ENCODE measurements around the gene DCX.

DCX gene

DNA sequence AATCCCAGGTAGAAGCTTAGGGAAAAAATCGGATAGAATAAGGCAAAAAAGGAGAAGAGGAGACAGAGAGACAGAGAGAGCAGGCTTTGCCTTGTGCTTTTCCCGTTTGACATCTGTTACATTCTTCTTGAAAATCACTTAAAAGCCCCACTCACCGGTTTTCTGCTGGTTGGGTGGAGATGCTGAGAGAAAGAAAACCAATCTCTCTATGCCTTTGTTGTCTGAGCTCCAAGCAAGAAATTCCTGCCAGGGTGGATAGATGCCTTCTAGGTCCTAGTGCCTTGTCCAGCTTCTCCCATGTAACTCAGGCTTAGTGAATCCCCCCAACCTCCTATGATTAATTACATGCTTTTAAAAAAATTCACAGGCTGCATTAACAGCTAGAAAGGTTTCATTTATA, at the start of gene DCX:
TSS of gene DCX (minus strand) at position 210 of the 400 bp plus-strand sequence. CDS start 1,794 bp downstream, outside the sequence.
- Histone ChIP-seq H3K27me3 (peaks cover 90% of the 10 kb centered on the region), H4K20me1 (no peaks in the 10 kb centered on the region), H3K9ac (no peak within 1 kb of the TSS), H3K4me1 (no peaks in the 10 kb centered on the region), H3K4me3 (no peak within 1 kb of the TSS), H3K4me2 (no peak within 1 kb of the TSS), H3K27ac (no peak within 1 kb of the TSS), H3K9me3 (no peaks in the 10 kb centered on the region), H3K36me3 (no peaks in the 10 kb centered on the region)
- no peak for TF ChIP-seq Cebpa-rat (IDR thresholded peaks at IDR 0.05)

DNA sequence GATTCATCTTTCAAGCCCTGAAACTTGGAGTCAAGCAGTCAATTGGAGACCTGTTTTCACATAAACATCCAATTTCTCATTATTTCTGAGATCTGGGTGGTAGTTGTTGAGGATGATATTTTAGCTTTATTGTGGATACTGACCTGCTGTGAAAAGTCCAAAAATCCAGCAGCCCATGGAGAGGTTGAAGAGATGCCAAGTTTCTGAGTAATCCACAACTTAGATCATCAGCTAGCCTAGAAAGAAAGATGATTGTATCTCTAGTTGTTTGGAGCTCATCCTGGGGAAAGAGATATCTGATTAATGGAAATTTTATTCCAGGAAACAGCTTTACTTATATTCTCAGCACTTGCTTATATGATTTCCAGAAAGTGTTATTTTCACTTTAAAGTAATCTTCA, 48.6 kb upstream of the DCX start:
- no peak overlapping the region for H3K9ac ChIP-seq
- H3K4me3 ChIP-seq: no peak overlapping the region
- no peaks in the 10 kb centered on the region for H4K20me1 ChIP-seq
- no peaks in the 10 kb centered on the region for H3K4me1 ChIP-seq
- H3K9me3 ChIP-seq: 0 out of 2 replicates have a peak, but pooled peaks cover 7% of the 10 kb centered on the region
- no peak overlapping the region for H3K4me2 ChIP-seq
- H3K27ac ChIP-seq: no peak overlapping the region
- TF ChIP-seq Cebpa-rat (IDR thresholded peaks at IDR 0.05): no peak
- H3K36me3 ChIP-seq: no peaks in the 10 kb centered on the region
- H3K27me3 ChIP-seq: peaks cover 59% of the 10 kb centered on the region

DNA sequence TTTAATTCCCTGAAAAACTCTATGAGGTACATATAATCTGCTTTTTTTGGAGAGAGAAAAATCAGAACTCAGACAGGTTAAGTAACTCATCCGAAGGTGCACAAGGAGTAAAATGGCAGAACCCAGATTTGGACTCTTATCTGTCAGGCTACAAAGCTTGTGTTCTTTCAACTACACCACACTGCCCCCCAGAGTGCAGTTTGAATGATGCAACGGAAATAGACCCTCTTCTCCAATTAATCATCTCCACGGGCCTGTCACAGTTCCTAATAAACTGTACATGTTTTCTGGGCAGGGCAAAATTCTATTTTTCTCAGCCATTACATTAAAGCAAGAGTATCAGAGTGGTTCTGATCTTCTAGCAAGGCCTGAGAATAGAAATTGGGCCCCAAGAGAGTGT, 35.3 kb upstream of the DCX start:
- Histone ChIP-seq H3K27me3 (peaks cover 65% of the 10 kb centered on the region), H3K4me3 (no peak overlapping the region), H3K9ac (no peak overlapping the region), H3K36me3 (no peaks in the 10 kb centered on the region), H4K20me1 (no peaks in the 10 kb centered on the region), H3K27ac (no peak overlapping the region), H3K4me1 (no peaks in the 10 kb centered on the region), H3K4me2 (no peak overlapping the region), H3K9me3 (no peaks in the 10 kb centered on the region)
- no peak for TF ChIP-seq Cebpa-rat (IDR thresholded peaks at IDR 0.05)

DNA sequence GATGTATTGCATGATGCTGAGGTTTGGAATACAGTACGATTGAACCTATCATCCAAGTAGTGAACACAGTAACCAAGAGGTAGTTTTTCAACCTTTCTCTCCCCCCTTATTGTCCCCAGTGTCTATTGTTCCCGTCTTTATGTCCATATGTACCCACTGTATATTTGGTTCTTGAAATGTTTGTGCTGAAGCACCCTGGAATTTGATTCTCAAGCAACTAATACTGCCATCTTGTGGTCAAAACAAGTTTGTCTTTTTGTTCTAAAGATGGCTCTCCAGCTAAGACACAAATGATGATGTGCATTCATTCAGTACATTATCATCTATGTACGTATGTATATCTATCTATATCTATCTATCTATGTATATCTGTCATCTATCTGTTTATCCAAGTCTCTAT, 33.5 kb upstream of the DCX start:
- Histone ChIP-seq H3K4me2 (no peak overlapping the region), H3K4me3 (no peak overlapping the region), H4K20me1 (0 out of 2 replicates have a peak, but pooled peaks cover 4% of the 10 kb centered on the region), H3K27me3 (peaks cover 76% of the 10 kb centered on the region), H3K4me1 (no peaks in the 10 kb centered on the region), H3K36me3 (no peaks in the 10 kb centered on the region), H3K9me3 (no peaks in the 10 kb centered on the region), H3K27ac (no peak overlapping the region), H3K9ac (no peak overlapping the region)
- TF ChIP-seq Cebpa-rat (IDR thresholded peaks at IDR 0.05): no peak

DNA sequence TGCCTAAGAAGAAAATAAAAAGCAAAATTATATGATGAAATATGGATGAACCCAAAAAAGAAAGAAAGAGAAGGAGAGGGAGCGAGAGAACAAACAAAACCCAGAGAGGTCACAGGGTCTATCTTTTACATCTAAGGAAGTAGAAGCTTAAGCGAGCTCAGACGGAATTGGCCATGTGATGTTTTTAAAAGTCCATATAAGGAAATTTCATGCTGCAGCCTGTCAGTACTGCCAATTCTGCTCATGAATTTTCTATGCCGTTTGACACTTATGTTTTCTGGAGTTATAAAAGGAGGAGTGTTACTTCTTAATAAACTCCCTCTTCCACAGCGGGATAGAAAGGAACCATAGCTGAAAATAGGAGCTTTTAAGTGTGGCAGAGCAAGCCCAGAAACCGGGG, 32.9 kb upstream of the DCX start:
- H3K36me3 ChIP-seq: no peaks in the 10 kb centered on the region
- no peak overlapping the region for H3K9ac ChIP-seq
- peaks cover 78% of the 10 kb centered on the region for H3K27me3 ChIP-seq
- no peaks in the 10 kb centered on the region for H3K4me1 ChIP-seq
- H3K4me2 ChIP-seq: no peak overlapping the region
- no peak overlapping the region for H3K4me3 ChIP-seq
- no peak overlapping the region for H3K27ac ChIP-seq
- TF ChIP-seq Cebpa-rat (IDR thresholded peaks at IDR 0.05): no peak
- 0 out of 2 replicates have a peak, but pooled peaks cover 4% of the 10 kb centered on the region for H4K20me1 ChIP-seq
- no peaks in the 10 kb centered on the region for H3K9me3 ChIP-seq

DNA sequence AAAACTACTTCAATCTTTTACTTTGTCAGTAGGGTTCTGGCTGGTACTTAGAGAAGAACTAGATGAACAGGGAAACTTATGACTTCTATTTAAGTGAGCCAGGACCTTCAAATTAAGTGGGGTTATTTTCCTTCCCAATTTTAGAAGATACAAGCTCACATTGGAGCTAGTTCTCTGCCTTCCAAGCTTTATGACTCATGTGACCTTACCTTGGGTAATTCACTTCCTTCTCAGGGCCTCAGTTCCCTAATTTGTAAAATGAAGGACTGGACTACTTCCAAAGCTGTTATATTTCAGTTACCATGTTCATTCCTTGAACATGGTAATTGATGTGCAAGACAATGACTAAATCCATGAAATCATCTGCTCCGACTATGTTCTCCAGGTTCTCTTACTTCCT, 32.0 kb upstream of the DCX start:
- no peak overlapping the region for H3K9ac ChIP-seq
- no peaks in the 10 kb centered on the region for H3K4me1 ChIP-seq
- no peak for TF ChIP-seq Cebpa-rat (IDR thresholded peaks at IDR 0.05)
- H3K9me3 ChIP-seq: no peaks in the 10 kb centered on the region
- H3K4me2 ChIP-seq: no peak overlapping the region
- H3K36me3 ChIP-seq: no peaks in the 10 kb centered on the region
- H4K20me1 ChIP-seq: 0 out of 2 replicates have a peak, but pooled peaks cover 4% of the 10 kb centered on the region
- H3K27ac ChIP-seq: no peak overlapping the region
- H3K4me3 ChIP-seq: no peak overlapping the region
- H3K27me3 ChIP-seq: peaks cover 80% of the 10 kb centered on the region

DNA sequence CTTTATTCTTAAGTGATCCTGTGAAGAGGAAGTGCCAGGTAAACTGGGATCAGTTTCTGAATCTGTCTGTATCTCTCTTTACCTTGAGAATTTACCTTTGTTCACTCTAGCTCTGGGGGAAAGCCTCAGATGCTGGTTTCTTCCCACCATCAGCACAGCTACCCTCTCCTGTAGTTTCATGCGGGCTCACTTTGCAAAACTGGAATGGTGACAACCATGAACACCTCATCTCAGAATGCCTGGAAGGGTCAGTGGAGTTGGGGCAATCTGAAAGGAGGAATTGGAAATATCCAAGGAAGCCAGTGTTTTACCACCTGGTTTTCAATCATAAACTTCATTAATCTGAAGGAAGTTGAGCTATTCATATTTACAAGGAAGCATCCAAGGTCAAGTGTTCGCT, 30.8 kb upstream of the DCX start:
- H3K27me3 ChIP-seq: peaks cover 81% of the 10 kb centered on the region
- H3K9me3 ChIP-seq: no peaks in the 10 kb centered on the region
- no peak overlapping the region for H3K4me2 ChIP-seq
- 0 out of 2 replicates have a peak, but pooled peaks cover 4% of the 10 kb centered on the region for H4K20me1 ChIP-seq
- no peak overlapping the region for H3K27ac ChIP-seq
- H3K4me3 ChIP-seq: no peak overlapping the region
- H3K9ac ChIP-seq: no peak overlapping the region
- no peak for TF ChIP-seq Cebpa-rat (IDR thresholded peaks at IDR 0.05)
- no peaks in the 10 kb centered on the region for H3K4me1 ChIP-seq
- no peaks in the 10 kb centered on the region for H3K36me3 ChIP-seq

DNA sequence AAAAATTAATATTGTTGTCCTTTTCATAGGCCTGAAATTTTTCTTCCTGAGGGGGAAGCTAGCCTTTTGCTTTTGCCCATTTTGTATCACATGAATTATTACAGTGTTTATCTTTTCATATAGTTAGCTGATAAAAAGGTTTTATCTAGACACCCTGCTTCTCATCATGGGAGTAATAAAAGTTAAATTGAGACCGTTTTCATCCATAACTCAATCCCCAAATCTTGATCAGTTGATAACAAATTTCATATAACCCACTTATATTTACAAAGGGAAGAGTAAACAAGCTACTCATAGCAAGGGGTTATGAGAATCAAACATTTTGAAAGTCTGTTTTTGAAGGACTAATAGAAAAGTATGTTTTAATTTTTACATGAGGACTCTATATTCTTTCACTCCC, 23.5 kb upstream of the DCX start:
- no peaks in the 10 kb centered on the region for H3K9me3 ChIP-seq
- no peak for TF ChIP-seq Cebpa-rat (IDR thresholded peaks at IDR 0.05)

DNA sequence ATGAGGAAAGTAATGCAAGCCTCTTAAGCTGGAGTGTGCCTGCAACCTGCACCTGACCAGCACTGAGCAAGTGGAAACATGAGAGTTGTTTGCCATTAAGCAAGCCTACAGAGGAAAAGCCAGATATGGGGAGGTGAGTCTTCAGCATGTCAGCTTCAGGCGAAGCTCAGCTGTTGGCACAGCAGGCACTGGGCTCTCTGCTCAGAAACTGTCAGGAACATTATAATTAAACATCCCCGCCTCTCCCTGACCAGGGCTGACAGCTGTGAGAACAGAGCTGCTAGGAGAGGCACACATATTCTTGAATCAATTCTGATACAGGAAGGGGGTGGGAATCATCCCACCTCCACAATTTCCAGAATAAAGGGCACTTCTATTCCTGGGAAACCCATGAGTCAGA, 19.0 kb upstream of the DCX start:
- no peak for TF ChIP-seq Cebpa-rat (IDR thresholded peaks at IDR 0.05)
- H3K9me3 ChIP-seq: no peaks in the 10 kb centered on the region
- no peak overlapping the region for H3K27ac ChIP-seq
- H3K4me1 ChIP-seq: no peaks in the 10 kb centered on the region
- no peak overlapping the region for H3K4me3 ChIP-seq
- peaks cover 67% of the 10 kb centered on the region for H3K27me3 ChIP-seq
- H4K20me1 ChIP-seq: no peaks in the 10 kb centered on the region
- no peak overlapping the region for H3K9ac ChIP-seq
- no peak overlapping the region for H3K4me2 ChIP-seq
- H3K36me3 ChIP-seq: no peaks in the 10 kb centered on the region

More for the DNA sequence above, 23.5 kb upstream of the DCX start:
- Histone ChIP-seq H4K20me1 (no peaks in the 10 kb centered on the region), H3K4me3 (no peak overlapping the region), H3K4me1 (no peaks in the 10 kb centered on the region), H3K36me3 (no peaks in the 10 kb centered on the region), H3K9ac (no peak overlapping the region), H3K4me2 (no peak overlapping the region), H3K27me3 (peaks cover 75% of the 10 kb centered on the region), H3K27ac (no peak overlapping the region)

DNA sequence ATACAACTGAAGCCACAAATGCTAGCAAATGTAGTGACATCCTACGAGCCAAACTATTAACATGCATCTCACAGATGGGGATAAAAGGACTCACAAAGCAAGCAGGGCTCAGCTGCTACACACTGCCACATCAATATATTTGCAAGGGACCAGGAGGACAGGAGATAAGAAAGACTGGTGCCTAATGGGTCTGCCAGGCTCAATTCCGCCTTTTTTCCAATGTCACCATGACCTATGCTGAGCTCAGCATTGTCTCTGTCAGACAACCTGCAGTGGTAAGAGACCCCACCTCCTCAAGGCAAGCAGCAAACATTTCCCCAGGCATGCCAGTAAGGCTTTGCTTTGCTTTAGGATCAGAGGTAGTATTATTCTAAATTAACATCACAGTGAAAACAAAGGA, 435 bp downstream of the DCX start:
- no peak overlapping the region for H3K27ac ChIP-seq
- TF ChIP-seq Cebpa-rat (IDR thresholded peaks at IDR 0.05): no peak
- H3K4me3 ChIP-seq: no peak overlapping the region
- no peak overlapping the region for H3K4me2 ChIP-seq
- no peaks in the 10 kb centered on the region for H3K9me3 ChIP-seq
- no peak overlapping the region for H3K9ac ChIP-seq
- H3K36me3 ChIP-seq: no peaks in the 10 kb centered on the region
- H4K20me1 ChIP-seq: no peaks in the 10 kb centered on the region
- H3K4me1 ChIP-seq: no peaks in the 10 kb centered on the region
- H3K27me3 ChIP-seq: peaks cover 91% of the 10 kb centered on the region

DNA sequence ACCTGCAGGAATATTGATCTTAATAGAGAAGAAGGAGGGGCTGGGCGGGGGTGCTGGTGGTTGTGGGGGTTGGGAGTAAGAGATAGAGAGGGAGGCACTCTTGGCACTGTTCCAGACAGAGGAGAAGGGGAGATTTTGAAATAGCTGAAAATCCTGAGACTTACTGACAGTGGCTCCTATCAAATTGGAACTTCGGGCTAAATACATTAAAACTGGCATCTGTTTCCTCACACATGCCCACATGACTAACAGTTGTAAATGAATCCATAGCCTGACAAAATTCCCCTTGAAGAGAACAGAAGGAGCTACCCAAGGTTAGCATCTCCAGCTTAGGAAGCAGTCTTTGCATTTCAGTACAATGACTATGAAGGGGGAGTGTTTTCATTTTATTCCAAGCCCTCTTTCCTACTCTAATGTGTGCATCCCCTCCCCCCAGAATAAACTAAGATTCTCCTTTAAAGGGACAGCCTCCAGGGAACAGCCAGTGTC, 1.4 kb downstream of the DCX start:
- Histone ChIP-seq H3K4me3 (no peak overlapping the region), H3K9ac (no peak overlapping the region), H3K36me3 (no peaks in the 10 kb centered on the region), H3K27ac (no peak overlapping the region), H3K4me1 (no peaks in the 10 kb centered on the region), H3K4me2 (no peak overlapping the region), H3K9me3 (no peaks in the 10 kb centered on the region), H3K27me3 (peaks cover 92% of the 10 kb centered on the region), H4K20me1 (no peaks in the 10 kb centered on the region)
- TF ChIP-seq Cebpa-rat (IDR thresholded peaks at IDR 0.05): no peak

Measured in BLaER1 (cell line).